Thymus (tissue), 11 donors: ENCODE data around the gene SFT2D2. TPM values are rescaled to one million over a fixed set of nuclear protein-coding genes. Genes with fewer than 3 reads are reported as not detected.

ENCODE experiments used
- DNase-seq, 9 donors: peaks; one replicate each; pipeline ENCODE4 v3.0.0-alpha.2; 2013; ENCODE audit warnings: low spot score in 9 of 9, low read depth in 6 of 9, missing footprints in 1 of 9
- H3K27ac ChIP-seq, 2 donors: one replicate each; pipeline ENCODE4 v1.5.1; 2013; ENCODE audit warnings: control low read depth in 1 of 2, low read depth in 1 of 2, low read length in 1 of 2, mild to moderate bottlenecking in 1 of 2, moderate library complexity in 1 of 2
- H3K27me3 ChIP-seq, 2 donors: one replicate each; pipeline ENCODE4 v1.5.1; 2013; ENCODE audit warnings: low read length in 1 of 2; ENCODE audit not compliant: control insufficient read depth in 2 of 2, insufficient read depth in 1 of 2
- H3K36me3 ChIP-seq, 2 donors: one replicate each; pipeline ENCODE4 v1.5.1; 2013; ENCODE audit warnings: low read length in 1 of 2, mild to moderate bottlenecking in 1 of 2, moderate library complexity in 1 of 2; ENCODE audit not compliant: control insufficient read depth in 2 of 2, insufficient read depth in 2 of 2
- H3K4me1 ChIP-seq, 2 donors: one replicate each; pipeline ENCODE4 v1.5.1; 2013; ENCODE audit warnings: low read length in 2 of 2; ENCODE audit not compliant: control insufficient read depth in 2 of 2, insufficient read depth in 2 of 2
- H3K4me3 ChIP-seq, 2 donors: one replicate each; pipeline ENCODE4 v1.5.1; 2013; ENCODE audit warnings: low read length in 2 of 2, control low read depth in 1 of 2, mild to moderate bottlenecking in 1 of 2
- H3K9me3 ChIP-seq, 2 donors: one replicate each; pipeline ENCODE4 v1.5.1; 2013; ENCODE audit warnings: low read length in 1 of 2, mild to moderate bottlenecking in 1 of 2; ENCODE audit not compliant: control insufficient read depth in 2 of 2, insufficient read depth in 1 of 2
- WGBS: extraction: QIAGEN DNeasy Blood & Tissue Kit; methylation state at CpG from one replicate; pipeline ENCODE4 v1.1.7; 2013; 5-methylcytosine and 5-hydroxymethylcytosine counted together
- polyA plus RNA-seq: library from polyadenylated mRNA; stranded (reverse); fragments of 200-250 nt; gene quantifications from one replicate; pipeline ENCODE4 v1.2.3, GENCODE V29; 2013
- total RNA-seq: library from RNA; stranded (reverse); fragments of 120-200 nt; gene quantifications from one replicate; pipeline ENCODE4 v1.2.4, GENCODE V29; 2013
- donor health status: healthy.

Gene SFT2D2
- total and polyA plus RNA-seq, 2 donors = 11.0 to 12.6 TPM

DNA sequence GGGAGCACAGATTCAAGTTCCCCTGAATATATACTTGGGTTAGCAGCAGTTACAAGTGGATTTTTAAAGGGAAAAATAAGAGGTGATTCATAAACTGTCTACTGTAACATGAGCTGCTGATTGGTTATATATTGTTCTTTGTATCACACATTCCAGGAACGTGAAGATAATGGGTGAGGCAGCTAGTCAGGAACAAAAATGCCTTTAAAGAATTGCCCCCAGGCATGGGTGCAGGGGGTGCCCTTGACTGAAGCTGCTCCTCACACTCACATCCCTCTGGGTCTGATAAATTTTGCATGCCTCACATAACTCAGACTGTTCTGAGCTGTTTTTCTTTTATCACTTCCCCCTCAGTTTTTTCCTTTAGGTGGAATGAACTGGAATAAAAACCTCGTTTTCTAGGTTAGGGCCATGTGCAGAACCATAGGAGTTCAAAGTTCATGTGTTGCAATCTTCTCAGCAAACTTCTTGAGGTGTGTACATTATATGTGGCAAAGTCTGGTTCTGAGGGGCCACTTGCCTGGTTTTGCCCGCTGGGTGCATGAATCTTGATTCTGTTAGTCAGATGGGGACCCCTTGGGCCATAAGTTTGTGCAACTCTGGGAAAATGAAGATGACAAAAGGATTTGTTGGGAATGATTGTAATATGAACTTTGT, 76.0 kb downstream of the SFT2D2 start:
- no peak for DNase-seq
- Histone ChIP-seq H3K36me3 (no peaks in the 10 kb centered on the region), H3K9me3 (no peaks in the 10 kb centered on the region), H3K27ac (no peak overlapping the region), H3K4me1 (no peaks in the 10 kb centered on the region), H3K4me3 (no peak overlapping the region), H3K27me3 (no peaks in the 10 kb centered on the region)
- 93% methylated on average over 3 of the region's 3 CpGs for WGBS

Other genes starting within 250 kb of the SFT2D2 start
- gene GPR161, start 89.1 kb upstream of the SFT2D2 start, total RNA-seq = 2.5 TPM
- 1.6 TPM for gene GPR161, start 89.1 kb upstream of the SFT2D2 start, polyA plus RNA-seq
- 39.3 TPM for gene TIPRL, start 47.0 kb upstream of the SFT2D2 start, total RNA-seq
- gene TIPRL, start 47.0 kb upstream of the SFT2D2 start, polyA plus RNA-seq = 29.5 TPM
- 0.76 TPM for gene TBX19, start 54.9 kb downstream of the SFT2D2 start, total RNA-seq
- gene TBX19, start 54.9 kb downstream of the SFT2D2 start, polyA plus RNA-seq = 2.1 TPM